Progenitor cell of endocrine pancreas (in vitro differentiated cells): ENCODE data around the gene SAFB2. TPM values are rescaled to one million over a fixed set of nuclear protein-coding genes. Genes with fewer than 3 reads are reported as not detected.

Experiments used
- DNase-seq: peaks from one replicate; pipeline ENCODE4 v3.0.0; 2021; ENCODE audit warnings: low spot score; ENCODE audit not compliant: unreplicated experiment
- H3K27ac Mint-ChIP-seq: 2 replicates; pipeline ENCODE4 v1.8.0; 2021; ENCODE audit warnings: mild to moderate bottlenecking, moderate library complexity, mixed read lengths
- H3K27me3 Mint-ChIP-seq: 2 replicates; pipeline ENCODE4 v1.8.0; 2021; ENCODE audit warnings: mixed read lengths
- H3K36me3 Mint-ChIP-seq: 2 replicates; pipeline ENCODE4 v1.8.0; 2022; ENCODE audit warnings: mixed read lengths; ENCODE audit not compliant: insufficient read depth
- H3K4me1 Mint-ChIP-seq: 2 replicates; pipeline ENCODE4 v1.8.0; 2021; ENCODE audit warnings: low read depth, mixed read lengths
- H3K4me3 Mint-ChIP-seq: 2 replicates; pipeline ENCODE4 v1.8.0; 2021; ENCODE audit warnings: low read depth, mild to moderate bottlenecking, moderate library complexity, mixed read lengths
- H3K9me3 Mint-ChIP-seq: 2 replicates; pipeline ENCODE4 v1.8.0; 2021; ENCODE audit warnings: low read depth, mixed read lengths
- CTCF ChIP-seq: fragments of 200-600 bp; sonication (generic); IDR thresholded peaks from one replicate; pipeline ENCODE4 v1.5.0; 2021; ENCODE audit warnings: antibody characterized with exemption, mild to moderate bottlenecking; ENCODE audit not compliant: unreplicated experiment
- total RNA-seq: library from RNA; stranded (reverse); gene quantifications from 2 replicates; pipeline ENCODE4 v1.2.1, GENCODE V29; 2021

The SAFB2 gene
- total RNA-seq, 1 donor from 2014 or later = 107 TPM

GRCh38 chr19:5608291-5608690, 14.3 kb downstream of the SAFB2 start:
- peaks cover 40% of the 10 kb centered on the region for H3K36me3 Mint-ChIP-seq
- DNase-seq = no peak
- no peaks in the 10 kb centered on the region for H3K27me3 Mint-ChIP-seq
- H3K4me3 Mint-ChIP-seq = no peak overlapping the region
- no peaks in the 10 kb centered on the region for H3K9me3 Mint-ChIP-seq
- no peak for TF ChIP-seq CTCF
- peak overlapping the region; percentile 67 for H3K27ac Mint-ChIP-seq
- H3K4me1 Mint-ChIP-seq = peaks cover 2% of the 10 kb centered on the region

- DNase-seq = no peak
- peak overlapping the region; percentile 67 for H3K27ac Mint-ChIP-seq
- peaks cover 2% of the 10 kb centered on the region for H3K4me1 Mint-ChIP-seq
- H3K9me3 Mint-ChIP-seq = no peaks in the 10 kb centered on the region
- no peak for TF ChIP-seq CTCF
- H3K36me3 Mint-ChIP-seq = peaks cover 35% of the 10 kb centered on the region
- no peak overlapping the region for H3K4me3 Mint-ChIP-seq
- no peaks in the 10 kb centered on the region for H3K27me3 Mint-ChIP-seq
Measured at GRCh38 chr19:5607318-5608275, 15.0 kb downstream of the SAFB2 start.

- no peak for DNase-seq
- H3K4me3 Mint-ChIP-seq = no peak overlapping the region
- no peak for TF ChIP-seq CTCF
- H3K9me3 Mint-ChIP-seq = no peaks in the 10 kb centered on the region
- H3K27me3 Mint-ChIP-seq = no peaks in the 10 kb centered on the region
- H3K27ac Mint-ChIP-seq = no peak overlapping the region
- peaks cover 2% of the 10 kb centered on the region for H3K4me1 Mint-ChIP-seq
- peaks cover 39% of the 10 kb centered on the region for H3K36me3 Mint-ChIP-seq
Measured at GRCh38 chr19:5605362-5605761, 17.2 kb downstream of the SAFB2 start.

GRCh38 chr19:5603626-5604025, 18.9 kb downstream of the SAFB2 start:
- Mint-ChIP-seq H3K9me3 (no peaks in the 10 kb centered on the region), H3K27ac (peak overlapping the region; percentile 67), H3K4me1 (peaks cover 2% of the 10 kb centered on the region), H3K27me3 (no peaks in the 10 kb centered on the region), H3K36me3 (peaks cover 44% of the 10 kb centered on the region), H3K4me3 (no peak overlapping the region)
- no peak for DNase-seq
- TF ChIP-seq CTCF = no peak

- no peak for TF ChIP-seq CTCF
- H3K4me1 Mint-ChIP-seq = no peaks in the 10 kb centered on the region
- no peaks in the 10 kb centered on the region for H3K9me3 Mint-ChIP-seq
- DNase-seq = no peak
- no peak overlapping the region for H3K4me3 Mint-ChIP-seq
- H3K36me3 Mint-ChIP-seq = peaks cover 41% of the 10 kb centered on the region
- no peaks in the 10 kb centered on the region for H3K27me3 Mint-ChIP-seq
- no peak overlapping the region for H3K27ac Mint-ChIP-seq
Measured at GRCh38 chr19:5600797-5601196, 21.8 kb downstream of the SAFB2 start.
